HepG2 (cell line): Measurements from ENCODE around the gene PDS5B. TPM values are rescaled to one million over a fixed set of nuclear protein-coding genes. Genes with fewer than 3 reads are reported as not detected.

Source experiments
- ATAC-seq: fragments of 200-7000 bp; cut with Tn5 transposase; 3 replicates; pipeline ENCODE4 v1.9.1; 2020; ENCODE audit warnings: mild to moderate bottlenecking, moderate library complexity
- BruUV-seq: library from RNA; stranded (reverse); fragments of 400-500 nt; replicated peaks from 2 replicates; lab custom pipeline; 2021; lab: Mats Ljungman, UMichigan
- CTCF ChIA-PET: fragments of 300-600 bp; formaldehyde crosslinking; extraction: SDS; loops from one replicate; lab custom pipeline; 2021; ENCODE audit warnings: low total read pairs, inconsistent platforms, low intra/inter-chr PET ratio; lab: Yijun Ruan, JAX
- POLR2A ChIA-PET: fragments of 350-600 bp; sonication (Branson Sonifier 250); formaldehyde crosslinking; loops from one replicate; lab custom pipeline; 2020; ENCODE audit warnings: antibody characterized with exemption, inconsistent platforms; lab: Yijun Ruan, JAX
- DNase-seq: peaks from one replicate; pipeline ENCODE4 v3.0.0-alpha.2; 2015; ENCODE audit warnings: low spot score
- FAIRE-seq: peaks from 3 replicates; lab custom pipeline; 2011; peaks lifted over from hg19 to GRCh38; lab: Jason Lieb, UNC
- H2AFZ ChIP-seq: one replicate; pipeline ENCODE4 v1.6.1; 2011; ENCODE audit warnings: low read length, inconsistent platforms
- H3K27ac ChIP-seq: fragments of 300-600 bp; 3 replicates; pipeline ENCODE4 v1.8.0; 2011; ENCODE audit warnings: mixed run types, mild to moderate bottlenecking, mixed read lengths, low read length, inconsistent platforms; ENCODE audit not compliant: insufficient read depth; ENCODE audit errors: extremely low read length
- H3K27me3 ChIP-seq, 2 experiments: fragments of 200-600 bp in 1 of 2; 2 replicates in 1 of 2; 3 replicates in 1 of 2; pipeline versions ENCODE4 v1.6.0 to v1.8.0; 2011; ENCODE audit warnings: low read length in 2 of 2, mild to moderate bottlenecking in 2 of 2, moderate library complexity in 2 of 2, inconsistent platforms in 1 of 2; ENCODE audit not compliant: insufficient read depth in 2 of 2, control insufficient read depth in 1 of 2
- H3K36me3 ChIP-seq, 2 experiments: fragments of 200-600 bp in 1 of 2; replicated peaks in 1 of 2; 2 replicates in 1 of 2; 3 replicates in 1 of 2; pipeline versions ENCODE4 v1.5.1 to v1.8.0; 2011; ENCODE audit warnings: low read length in 2 of 2, inconsistent platforms in 1 of 2; ENCODE audit not compliant: insufficient read depth in 2 of 2, control insufficient read depth in 1 of 2
- H3K4me1 ChIP-seq: 2 replicates; pipeline ENCODE4 v1.5.1; 2012; ENCODE audit warnings: low read length, inconsistent platforms; ENCODE audit not compliant: insufficient read depth
- H3K4me2 ChIP-seq: 2 replicates; pipeline ENCODE4 v1.6.0; 2011; ENCODE audit warnings: low read depth, low read length, inconsistent platforms
- H3K4me3 ChIP-seq, 3 experiments: fragments of 200-600 bp in 1 of 3; sonication (generic), shearing (Covaris generic) in 1 of 3; replicated peaks in 1 of 3; 2 replicates each; pipeline ENCODE4 v1.5.1; 2011 to 2016; ENCODE audit warnings: low read length in 3 of 3, inconsistent platforms in 2 of 3, low read depth in 2 of 3, mild to moderate bottlenecking in 2 of 3, control low read depth in 1 of 3, mixed read lengths in 1 of 3; ENCODE audit not compliant: insufficient read depth in 1 of 3
- H3K79me2 ChIP-seq: one replicate; pipeline ENCODE4 v1.6.1; 2011; ENCODE audit warnings: low read length, inconsistent platforms; ENCODE audit not compliant: insufficient read depth
- H3K9ac ChIP-seq: 2 replicates; pipeline ENCODE4 v1.6.0; 2011; ENCODE audit warnings: mild to moderate bottlenecking, low read depth, low read length, inconsistent platforms; ENCODE audit not compliant: insufficient read depth
- H3K9me3 ChIP-seq: 2 replicates; pipeline ENCODE4 v1.5.1; 2012; ENCODE audit warnings: mild to moderate bottlenecking, low read length
- H4K20me1 ChIP-seq: 2 replicates; pipeline ENCODE4 v1.6.0; 2011; ENCODE audit warnings: inconsistent platforms, mild to moderate bottlenecking, low read length, moderate library complexity; ENCODE audit not compliant: insufficient read depth
- ELF1 ChIP-seq: sonication (generic); formaldehyde crosslinking; IDR thresholded peaks from 2 replicates; pipeline ENCODE4 v1.4.0; 2020; ENCODE audit warnings: missing genetic modification reagents
- FOXC1 ChIP-seq: sonication (generic); formaldehyde crosslinking; IDR thresholded peaks from 2 replicates; pipeline ENCODE4 v1.8.0; 2022; ENCODE audit warnings: mild to moderate bottlenecking, missing genetic modification reagents, borderline replicate concordance
- SAP130 ChIP-seq: IDR thresholded peaks from 2 replicates; pipeline ENCODE4 v1.6.1; 2016; ENCODE audit warnings: low read depth
- ZNF569 ChIP-seq: sonication (generic); formaldehyde crosslinking; IDR thresholded peaks from 2 replicates; pipeline ENCODE4 v1.5.0; 2020; ENCODE audit warnings: mild to moderate bottlenecking, missing genetic modification reagents, moderate library complexity, borderline replicate concordance
- WGBS: methylation state at CpG from one replicate; pipeline ENCODE4 v1.1.6; 2017; ENCODE audit warnings: low lambda C conversion rate; 5-methylcytosine and 5-hydroxymethylcytosine counted together
- in situ Hi-C: cut with HindIII; loops from 2 replicates; pipeline ENCODE4 v1.10.0; 2017; ENCODE audit warnings: low pct_unique_long_range_greater_than_20kb; ENCODE audit not compliant: extremely low pct_ligation_motif_present
- intact Hi-C: fragments of 100-400 bp; cut with micrococcal nuclease; formaldehyde crosslinking; loops from one replicate; pipeline ENCODE4 v1.10.0; 2022; ENCODE audit not compliant: unreplicated experiment
- polyA plus RNA-seq, 8 experiments: library from polyadenylated mRNA; depleted of rRNA in 3 of 8; stranded (reverse) in 7 of 8; unstranded in 1 of 8; fragments of >200 nt; fragmentation: Illumina TruSeq in 4 of 8; extraction: Trizol in 4 of 8; gene quantifications; 2 replicates each; pipeline versions ENCODE4 v1.2.1 to v1.2.3, GENCODE V29; 2011 to 2016; ENCODE audit warnings: low read depth in 4 of 8, missing spikeins in 1 of 8, mixed read lengths in 1 of 8; ENCODE audit not compliant: insufficient read depth in 1 of 8
- total RNA-seq, 5 experiments: library from RNA; depleted of rRNA; stranded (reverse); fragments of >200 nt; fragmentation: Illumina TruSeq; extraction: Trizol; gene quantifications; 2 replicates each; pipeline ENCODE4 v1.2.3, GENCODE V29; 2016; ENCODE audit warnings: low read depth in 1 of 5
- TF ChIP-seq, protein P1 (sequence below): sonication (generic); formaldehyde crosslinking; IDR thresholded peaks from 2 replicates; pipeline ENCODE4 v1.8.0; 2022; ENCODE audit warnings: missing genetic modification reagents, low read depth, mild to moderate bottlenecking, borderline replicate concordance
- TF ChIP-seq, protein P2 (sequence below): sonication (generic); formaldehyde crosslinking; IDR thresholded peaks from 2 replicates; pipeline ENCODE4 v1.5.1; 2020; ENCODE audit warnings: missing genetic modification reagents, mild to moderate bottlenecking, borderline replicate concordance
- TF ChIP-seq, protein P3 (sequence below): IDR thresholded peaks from 2 replicates; pipeline ENCODE4 v1.6.1; 2016; ENCODE audit warnings: missing compliant biosample characterization, missing genetic modification reagents, borderline replicate concordance

Gene PDS5B
- total and polyA plus RNA-seq, 2 of the 13 experiments (the other 11 are each of a cell fraction or from before 2014, with no cell fraction given) = 5.8 to 24.6 TPM

DNA sequence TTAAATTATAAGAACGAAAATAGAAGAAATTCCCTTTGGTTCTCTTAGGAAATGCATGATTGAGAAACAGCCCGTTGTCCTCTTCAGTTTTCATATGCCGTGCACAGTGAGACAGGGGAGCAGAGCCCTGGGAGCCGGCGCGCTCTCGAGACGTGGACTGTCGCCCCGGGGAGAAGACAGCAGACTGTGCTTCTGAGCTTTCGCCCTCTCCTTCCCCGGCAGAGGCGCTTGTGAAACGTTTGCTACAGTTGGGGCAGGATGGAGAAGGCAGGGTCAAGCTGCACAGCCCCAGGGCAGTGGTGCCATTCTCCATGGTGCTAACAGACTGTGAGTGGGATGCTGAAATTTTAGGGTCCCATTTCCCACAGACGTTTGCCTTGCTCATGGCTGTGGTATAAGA is 237.8 kb downstream of the PDS5B start:
- Histone ChIP-seq H3K4me2 (no peak overlapping the region), H3K79me2 (no peaks in the 10 kb centered on the region), H3K9ac (no peak overlapping the region), H3K27ac (no peak overlapping the region), H3K27me3 (peaks cover 0 to 18% of the 10 kb centered on the region in 2 experiments; a peak in 3 of 5 replicates), H3K9me3 (no peaks in the 10 kb centered on the region), H2AFZ (no peak overlapping the region), H3K4me1 (peaks cover 7% of the 10 kb centered on the region; the same call in 1 of the 2 replicates), H4K20me1 (no peaks in the 10 kb centered on the region), H3K4me3 (no peak overlapping the region), H3K36me3 (no peaks in the 10 kb centered on the region)
- intact Hi-C loops (no loop called here), in situ Hi-C loops (no loop called here)
- no TSS peak for BruUV-seq
- ChIA-PET CTCF (no interaction called here), POLR2A (no interaction called here)
- 30% methylated on average over 15 of the region's 15 CpGs for WGBS
- no peak for FAIRE-seq
- peak; percentile 64 for ATAC-seq
- TF ChIP-seq ZNF569 (no peak), ELF1 (CRISPR knock-in tag) (no peak), FOXC1 (no peak), SAP130 (CRISPR knock-in tag) (no peak)
- TF ChIP-seq, protein P1, sequence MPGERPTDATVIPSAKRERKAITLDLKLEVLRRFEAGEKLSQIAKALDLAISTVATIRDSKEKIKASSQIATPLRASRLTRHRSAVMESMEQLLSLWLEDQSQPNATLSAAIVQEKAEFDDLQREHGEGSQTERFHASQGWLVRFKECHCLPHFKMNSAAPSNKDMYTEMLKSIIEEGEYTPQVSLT (CRISPR knock-in tag) = no peak
- TF ChIP-seq, protein P2, sequence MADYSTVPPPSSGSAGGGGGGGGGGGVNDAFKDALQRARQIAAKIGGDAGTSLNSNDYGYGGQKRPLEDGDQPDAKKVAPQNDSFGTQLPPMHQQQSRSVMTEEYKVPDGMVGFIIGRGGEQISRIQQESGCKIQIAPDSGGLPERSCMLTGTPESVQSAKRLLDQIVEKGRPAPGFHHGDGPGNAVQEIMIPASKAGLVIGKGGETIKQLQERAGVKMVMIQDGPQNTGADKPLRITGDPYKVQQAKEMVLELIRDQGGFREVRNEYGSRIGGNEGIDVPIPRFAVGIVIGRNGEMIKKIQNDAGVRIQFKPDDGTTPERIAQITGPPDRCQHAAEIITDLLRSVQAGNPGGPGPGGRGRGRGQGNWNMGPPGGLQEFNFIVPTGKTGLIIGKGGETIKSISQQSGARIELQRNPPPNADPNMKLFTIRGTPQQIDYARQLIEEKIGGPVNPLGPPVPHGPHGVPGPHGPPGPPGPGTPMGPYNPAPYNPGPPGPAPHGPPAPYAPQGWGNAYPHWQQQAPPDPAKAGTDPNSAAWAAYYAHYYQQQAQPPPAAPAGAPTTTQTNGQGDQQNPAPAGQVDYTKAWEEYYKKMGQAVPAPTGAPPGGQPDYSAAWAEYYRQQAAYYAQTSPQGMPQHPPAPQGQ (CRISPR knock-in tag) = no peak
- TF ChIP-seq, protein P3, sequence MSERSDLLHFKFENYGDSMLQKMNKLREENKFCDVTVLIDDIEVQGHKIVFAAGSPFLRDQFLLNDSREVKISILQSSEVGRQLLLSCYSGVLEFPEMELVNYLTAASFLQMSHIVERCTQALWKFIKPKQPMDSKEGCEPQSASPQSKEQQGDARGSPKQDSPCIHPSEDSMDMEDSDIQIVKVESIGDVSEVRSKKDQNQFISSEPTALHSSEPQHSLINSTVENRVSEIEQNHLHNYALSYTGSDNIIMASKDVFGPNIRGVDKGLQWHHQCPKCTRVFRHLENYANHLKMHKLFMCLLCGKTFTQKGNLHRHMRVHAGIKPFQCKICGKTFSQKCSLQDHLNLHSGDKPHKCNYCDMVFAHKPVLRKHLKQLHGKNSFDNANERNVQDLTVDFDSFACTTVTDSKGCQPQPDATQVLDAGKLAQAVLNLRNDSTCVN (CRISPR knock-in tag) = no peak
- no peak for DNase-seq
